HepG2 (cell line): ENCODE results near the gene RHBDF2. TPM values are rescaled to one million over a fixed set of nuclear protein-coding genes. Genes with fewer than 3 reads are reported as not detected.

Source experiments
- AGO1 ChIP-seq: fragments of 200-400 bp; formaldehyde crosslinking; IDR thresholded peaks from 2 replicates; pipeline ENCODE4 v1.6.1; 2017; ENCODE audit warnings: mild to moderate bottlenecking, low read depth, low read length, moderate library complexity; ENCODE audit not compliant: poor library complexity, severe bottlenecking
- FOSL1 ChIP-seq: sonication (generic); formaldehyde crosslinking; IDR thresholded peaks from 2 replicates; pipeline ENCODE4 v1.9.0; 2021; ENCODE audit warnings: missing genetic modification reagents, borderline replicate concordance
- IRF2 ChIP-seq: IDR thresholded peaks from 2 replicates; pipeline ENCODE4 v1.6.1; 2018; ENCODE audit warnings: missing genetic modification reagents, missing compliant biosample characterization
- MXD1 ChIP-seq: sonication (generic); formaldehyde crosslinking; IDR thresholded peaks from 2 replicates; pipeline ENCODE4 v1.4.0; 2020; ENCODE audit warnings: mild to moderate bottlenecking, missing genetic modification reagents
- POGZ ChIP-seq: sonication (generic); formaldehyde crosslinking; IDR thresholded peaks from 2 replicates; pipeline ENCODE4 v1.4.0; 2020; ENCODE audit warnings: mild to moderate bottlenecking, missing genetic modification reagents
- POLR2G ChIP-seq: fragments of 200-400 bp; formaldehyde crosslinking; IDR thresholded peaks from 2 replicates; pipeline ENCODE4 v1.6.1; 2018; ENCODE audit warnings: mild to moderate bottlenecking, low read depth, low read length, moderate library complexity
- ZBED4 ChIP-seq: sonication (generic); formaldehyde crosslinking; IDR thresholded peaks from 2 replicates; pipeline ENCODE4 v1.4.0; 2020; ENCODE audit warnings: missing genetic modification reagents, borderline replicate concordance
- ZNF331 ChIP-seq: sonication (generic); formaldehyde crosslinking; IDR thresholded peaks from 2 replicates; pipeline ENCODE4 v1.4.0; 2020; ENCODE audit warnings: missing genetic modification reagents
- ZNF446 ChIP-seq: sonication (generic); formaldehyde crosslinking; IDR thresholded peaks from 2 replicates; pipeline ENCODE4 v1.5.0; 2020; ENCODE audit warnings: mild to moderate bottlenecking, missing genetic modification reagents
- ZNF550 ChIP-seq: sonication (generic); formaldehyde crosslinking; IDR thresholded peaks from 2 replicates; pipeline ENCODE4 v1.4.0; 2020; ENCODE audit warnings: mild to moderate bottlenecking, missing genetic modification reagents, borderline replicate concordance
- ZNF746 ChIP-seq: sonication (generic); formaldehyde crosslinking; IDR thresholded peaks from 2 replicates; pipeline ENCODE4 v1.8.0; 2022; ENCODE audit warnings: mild to moderate bottlenecking, missing genetic modification reagents
- ZNF816 ChIP-seq: sonication (generic); formaldehyde crosslinking; IDR thresholded peaks from 2 replicates; pipeline ENCODE4 v1.8.0; 2022; ENCODE audit warnings: missing genetic modification reagents, mild to moderate bottlenecking, borderline replicate concordance
- ZNF841 ChIP-seq: sonication (generic); formaldehyde crosslinking; IDR thresholded peaks from 2 replicates; pipeline ENCODE4 v1.8.1; 2023; ENCODE audit warnings: missing genetic modification reagents, borderline replicate concordance
- polyA plus RNA-seq, 8 experiments: library from polyadenylated mRNA; depleted of rRNA in 3 of 8; stranded (reverse) in 7 of 8; unstranded in 1 of 8; fragments of >200 nt; fragmentation: Illumina TruSeq in 4 of 8; extraction: Trizol in 4 of 8; gene quantifications; 2 replicates each; pipeline versions ENCODE4 v1.2.1 to v1.2.3, GENCODE V29; 2011 to 2016; ENCODE audit warnings: low read depth in 4 of 8, missing spikeins in 1 of 8, mixed read lengths in 1 of 8; ENCODE audit not compliant: insufficient read depth in 1 of 8
- total RNA-seq, 5 experiments: library from RNA; depleted of rRNA; stranded (reverse); fragments of >200 nt; fragmentation: Illumina TruSeq; extraction: Trizol; gene quantifications; 2 replicates each; pipeline ENCODE4 v1.2.3, GENCODE V29; 2016; ENCODE audit warnings: low read depth in 1 of 5
- TF ChIP-seq, protein P1 (sequence below): sonication (generic); formaldehyde crosslinking; IDR thresholded peaks from 2 replicates; pipeline ENCODE4 v1.8.1; 2023; ENCODE audit warnings: mild to moderate bottlenecking, missing genetic modification reagents
- TF ChIP-seq, protein P2 (sequence below): sonication (generic); formaldehyde crosslinking; IDR thresholded peaks from 2 replicates; pipeline ENCODE4 v1.5.1; 2020; ENCODE audit warnings: mild to moderate bottlenecking, missing genetic modification reagents, moderate library complexity
- TF ChIP-seq, protein P3 (sequence below): sonication (generic); formaldehyde crosslinking; IDR thresholded peaks from 2 replicates; pipeline ENCODE4 v1.4.0; 2020; ENCODE audit warnings: missing genetic modification reagents

RHBDF2 gene
- total and polyA plus RNA-seq, 2 of the 13 experiments (the other 11 are each of a cell fraction or from before 2014, with no cell fraction given): 7.8 to 24.2 TPM

DNA sequence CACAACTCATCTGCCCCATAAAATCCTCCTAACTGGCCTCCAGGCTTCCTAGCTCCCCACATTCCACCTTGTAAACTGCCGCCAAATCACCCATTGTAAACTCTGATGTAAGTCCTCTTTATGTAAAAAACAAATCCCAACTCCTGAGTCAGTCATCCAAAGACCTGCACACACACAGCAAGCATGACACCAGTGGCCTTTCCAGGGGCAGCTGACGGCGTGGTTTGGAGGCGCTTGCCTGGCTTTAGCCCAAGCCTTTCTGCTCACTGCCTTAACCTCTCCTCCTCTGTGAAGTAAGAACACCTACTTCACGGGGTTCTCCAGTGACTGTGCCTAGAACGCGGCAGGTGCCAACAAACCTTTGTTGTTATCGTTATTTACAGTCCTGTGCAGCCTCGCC lies 62.3 kb downstream of the RHBDF2 start (continued):
- TF ChIP-seq FOSL1 (CRISPR knock-in tag) (no peak), MXD1 (CRISPR knock-in tag) (no peak), ZNF331 (CRISPR knock-in tag) (no peak), ZBED4 (CRISPR knock-in tag) (no peak), ZNF746 (CRISPR knock-in tag) (no peak), ZNF841 (no peak), ZNF816 (CRISPR knock-in tag) (no peak), AGO1 (no peak), IRF2 (CRISPR knock-in tag) (no peak), ZNF446 (CRISPR knock-in tag) (no peak), ZNF550 (CRISPR knock-in tag) (no peak), POGZ (CRISPR knock-in tag) (no peak), POLR2G (no peak)
- TF ChIP-seq, protein P1, sequence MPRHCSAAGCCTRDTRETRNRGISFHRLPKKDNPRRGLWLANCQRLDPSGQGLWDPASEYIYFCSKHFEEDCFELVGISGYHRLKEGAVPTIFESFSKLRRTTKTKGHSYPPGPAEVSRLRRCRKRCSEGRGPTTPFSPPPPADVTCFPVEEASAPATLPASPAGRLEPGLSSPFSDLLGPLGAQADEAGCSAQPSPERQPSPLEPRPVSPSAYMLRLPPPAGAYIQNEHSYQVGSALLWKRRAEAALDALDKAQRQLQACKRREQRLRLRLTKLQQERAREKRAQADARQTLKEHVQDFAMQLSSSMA (CRISPR knock-in tag): no peak
- TF ChIP-seq, protein P2, sequence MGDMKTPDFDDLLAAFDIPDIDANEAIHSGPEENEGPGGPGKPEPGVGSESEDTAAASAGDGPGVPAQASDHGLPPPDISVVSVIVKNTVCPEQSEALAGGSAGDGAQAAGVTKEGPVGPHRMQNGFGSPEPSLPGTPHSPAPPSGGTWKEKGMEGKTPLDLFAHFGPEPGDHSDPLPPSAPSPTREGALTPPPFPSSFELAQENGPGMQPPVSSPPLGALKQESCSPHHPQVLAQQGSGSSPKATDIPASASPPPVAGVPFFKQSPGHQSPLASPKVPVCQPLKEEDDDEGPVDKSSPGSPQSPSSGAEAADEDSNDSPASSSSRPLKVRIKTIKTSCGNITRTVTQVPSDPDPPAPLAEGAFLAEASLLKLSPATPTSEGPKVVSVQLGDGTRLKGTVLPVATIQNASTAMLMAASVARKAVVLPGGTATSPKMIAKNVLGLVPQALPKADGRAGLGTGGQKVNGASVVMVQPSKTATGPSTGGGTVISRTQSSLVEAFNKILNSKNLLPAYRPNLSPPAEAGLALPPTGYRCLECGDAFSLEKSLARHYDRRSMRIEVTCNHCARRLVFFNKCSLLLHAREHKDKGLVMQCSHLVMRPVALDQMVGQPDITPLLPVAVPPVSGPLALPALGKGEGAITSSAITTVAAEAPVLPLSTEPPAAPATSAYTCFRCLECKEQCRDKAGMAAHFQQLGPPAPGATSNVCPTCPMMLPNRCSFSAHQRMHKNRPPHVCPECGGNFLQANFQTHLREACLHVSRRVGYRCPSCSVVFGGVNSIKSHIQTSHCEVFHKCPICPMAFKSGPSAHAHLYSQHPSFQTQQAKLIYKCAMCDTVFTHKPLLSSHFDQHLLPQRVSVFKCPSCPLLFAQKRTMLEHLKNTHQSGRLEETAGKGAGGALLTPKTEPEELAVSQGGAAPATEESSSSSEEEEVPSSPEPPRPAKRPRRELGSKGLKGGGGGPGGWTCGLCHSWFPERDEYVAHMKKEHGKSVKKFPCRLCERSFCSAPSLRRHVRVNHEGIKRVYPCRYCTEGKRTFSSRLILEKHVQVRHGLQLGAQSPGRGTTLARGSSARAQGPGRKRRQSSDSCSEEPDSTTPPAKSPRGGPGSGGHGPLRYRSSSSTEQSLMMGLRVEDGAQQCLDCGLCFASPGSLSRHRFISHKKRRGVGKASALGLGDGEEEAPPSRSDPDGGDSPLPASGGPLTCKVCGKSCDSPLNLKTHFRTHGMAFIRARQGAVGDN (CRISPR knock-in tag): peak; percentile 21; the same call in 1 of the 2 replicates
- TF ChIP-seq, protein P3, sequence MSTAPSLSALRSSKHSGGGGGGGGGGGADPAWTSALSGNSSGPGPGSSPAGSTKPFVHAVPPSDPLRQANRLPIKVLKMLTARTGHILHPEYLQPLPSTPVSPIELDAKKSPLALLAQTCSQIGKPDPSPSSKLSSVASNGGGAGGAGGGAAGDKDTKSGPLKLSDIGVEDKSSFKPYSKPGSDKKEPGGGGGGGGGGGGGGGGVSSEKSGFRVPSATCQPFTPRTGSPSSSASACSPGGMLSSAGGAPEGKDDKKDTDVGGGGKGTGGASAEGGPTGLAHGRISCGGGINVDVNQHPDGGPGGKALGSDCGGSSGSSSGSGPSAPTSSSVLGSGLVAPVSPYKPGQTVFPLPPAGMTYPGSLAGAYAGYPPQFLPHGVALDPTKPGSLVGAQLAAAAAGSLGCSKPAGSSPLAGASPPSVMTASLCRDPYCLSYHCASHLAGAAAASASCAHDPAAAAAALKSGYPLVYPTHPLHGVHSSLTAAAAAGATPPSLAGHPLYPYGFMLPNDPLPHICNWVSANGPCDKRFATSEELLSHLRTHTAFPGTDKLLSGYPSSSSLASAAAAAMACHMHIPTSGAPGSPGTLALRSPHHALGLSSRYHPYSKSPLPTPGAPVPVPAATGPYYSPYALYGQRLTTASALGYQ (CRISPR knock-in tag): no peak
